ENCODE data around the gene HOXA3.

Gene HOXA3

GRCh38 chr7:27142580-27143022, 9.8 kb downstream of the HOXA3 start:
- no peak for DNase-seq

- no peak for DNase-seq
Observed at GRCh38 chr7:27141923-27142579, 10.3 kb downstream of the HOXA3 start.

- DNase-seq, result no peak
Observed at GRCh38 chr7:27141137-27141922, 11.1 kb downstream of the HOXA3 start.

- no peak for DNase-seq
Observed at GRCh38 chr7:27140126-27140857, 12.1 kb downstream of the HOXA3 start.

- DNase-seq, result no peak
Observed at GRCh38 chr7:27139334-27140125, 12.9 kb downstream of the HOXA3 start.

- no peak for DNase-seq
Observed at GRCh38 chr7:27138985-27139333, 13.4 kb downstream of the HOXA3 start.

- no peak for DNase-seq
Observed at GRCh38 chr7:27138472-27138871, 13.9 kb downstream of the HOXA3 start.

GRCh38 chr7:27137640-27138315, 14.6 kb downstream of the HOXA3 start:
- DNase-seq, result no peak

- no peak for DNase-seq
Observed at GRCh38 chr7:27134392-27134791, 18.0 kb downstream of the HOXA3 start.

- no peak for DNase-seq
Observed at GRCh38 chr7:27133409-27134231, 18.8 kb downstream of the HOXA3 start.

- DNase-seq, result no peak
Observed at GRCh38 chr7:27132978-27133377, 19.4 kb downstream of the HOXA3 start.

- no peak for DNase-seq
Observed at GRCh38 chr7:27132214-27132613, 20.2 kb downstream of the HOXA3 start.

GRCh38 chr7:27131390-27131819, 21.0 kb downstream of the HOXA3 start:
- DNase-seq, result no peak

- no peak for DNase-seq
Observed at GRCh38 chr7:27130540-27131389, 21.6 kb downstream of the HOXA3 start, which contains the start of gene HOXA4. TSS of gene HOXA4 (minus strand) at chr7:27130757. CDS start at chr7:27130733, 24 bp downstream.

- no peak for DNase-seq
Observed at GRCh38 chr7:27129729-27130539, 22.4 kb downstream of the HOXA3 start.

- no peak for DNase-seq
Observed at GRCh38 chr7:27128776-27129728, 23.3 kb downstream of the HOXA3 start.

- no peak for DNase-seq
Observed at GRCh38 chr7:27128034-27128433, 24.3 kb downstream of the HOXA3 start.
